NCI-H526 (cell line): Measurements from ENCODE around the gene FBXW9.
A peak's percentile ranks its signal among the peaks of the same experiment; 100 is the strongest.
"Not testable (repeated sequence)": the region's sequence is repeated elsewhere in the genome, so short reads cannot be mapped to it uniquely, and the experiment has no call there.

Experiments used
- DNase-seq, 2 experiments: peaks; one replicate each; lab custom pipeline; 2025; lab: John Stamatoyannopoulos, UW

FBXW9 gene

DNA sequence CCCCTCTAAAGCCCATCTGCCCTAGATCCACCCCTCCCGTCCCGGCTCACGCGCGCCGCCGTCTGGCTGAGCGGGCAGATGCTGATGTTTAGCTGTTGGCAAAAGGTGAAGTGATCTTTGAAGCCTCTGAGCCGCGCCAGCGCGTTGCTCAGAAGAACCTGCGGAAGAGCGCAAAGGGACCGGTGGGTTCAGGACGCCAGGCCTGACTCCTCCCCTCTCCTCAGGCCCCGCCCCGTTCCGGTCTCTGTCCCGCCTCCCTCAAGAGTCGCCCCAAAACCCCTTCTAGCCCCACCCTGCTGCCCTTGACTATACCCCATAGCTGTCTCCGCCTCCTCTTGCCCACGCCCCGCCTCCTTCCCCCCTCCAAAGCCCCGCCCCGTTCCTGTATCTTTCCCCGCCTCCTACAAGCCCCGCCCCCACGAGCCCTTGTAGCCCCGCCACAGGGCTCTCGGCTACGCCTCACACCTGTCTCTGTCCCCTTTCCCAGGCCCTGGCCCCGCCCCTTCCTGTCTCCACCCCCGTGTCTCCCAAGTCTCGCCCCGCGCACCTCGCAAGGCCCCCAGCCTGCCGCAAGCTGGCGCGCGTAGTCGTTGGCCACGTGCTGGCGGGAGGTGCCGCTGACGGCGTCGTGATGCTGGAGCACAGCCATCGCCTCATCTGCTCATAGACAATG, 39.4 kb downstream of the FBXW9 start:
- peak in 1 of 2 experiments; percentile 3 for DNase-seq

DNA sequence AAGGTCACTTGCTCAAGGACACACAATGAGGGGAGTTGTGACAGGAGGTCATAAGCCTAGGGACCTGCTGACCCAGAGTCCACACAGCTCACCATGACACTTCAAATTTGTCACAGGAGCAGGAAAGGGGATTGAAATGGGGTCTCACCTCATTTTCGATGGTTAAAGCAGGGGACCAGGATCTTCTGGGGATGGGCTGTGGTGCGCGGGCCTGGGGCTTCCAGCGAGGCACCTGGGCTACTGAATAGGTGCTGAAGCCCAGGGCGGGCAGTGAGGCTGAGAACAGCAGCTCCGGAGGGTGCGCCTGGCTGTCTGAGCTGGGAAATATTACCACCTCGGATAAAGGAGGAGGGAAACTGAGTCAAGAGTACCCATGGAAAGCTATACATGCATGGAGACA, 40.9 kb downstream of the FBXW9 start:
- DNase-seq, result no peak

DNA sequence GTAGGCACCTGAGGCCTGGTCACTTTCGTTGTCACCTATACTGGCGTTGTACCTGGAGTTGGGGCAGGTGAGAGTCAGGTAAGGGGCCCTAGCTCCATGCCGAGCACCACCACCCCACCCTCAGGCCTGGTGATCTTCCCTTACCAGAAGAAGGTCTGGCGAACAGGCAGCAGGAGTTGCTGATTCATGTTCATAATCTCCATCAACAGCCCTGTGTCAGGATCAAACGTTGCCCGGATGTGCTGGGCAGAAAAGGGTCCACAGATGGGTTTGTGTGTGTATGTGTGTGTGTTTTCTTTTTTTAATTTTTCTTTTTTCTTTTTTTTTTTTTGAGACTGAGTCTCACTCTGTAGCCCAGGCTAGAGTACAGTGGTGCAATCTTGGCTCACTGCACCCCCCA, 44.2 kb downstream of the FBXW9 start:
- DNase-seq, result no peak

DNA sequence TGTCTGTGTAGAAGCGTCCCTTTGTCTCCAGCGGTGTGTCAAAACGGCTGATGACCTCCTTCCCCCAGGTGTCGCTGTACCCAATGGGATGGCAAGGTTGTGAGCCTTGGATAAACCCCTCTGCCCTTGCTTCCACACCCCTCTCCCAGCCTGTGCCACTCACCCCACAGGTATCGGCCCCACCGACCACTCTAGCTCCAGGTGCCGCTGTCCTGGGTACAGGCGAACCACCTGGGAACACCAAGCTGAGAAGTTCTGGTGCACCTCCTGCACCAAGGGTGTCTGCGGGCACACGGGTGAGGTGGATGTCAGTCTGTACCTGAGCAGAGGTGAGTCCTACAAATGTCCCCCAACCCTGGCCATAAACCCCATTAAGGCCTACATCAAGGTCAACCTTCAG, 46.5 kb downstream of the FBXW9 start:
- DNase-seq, result no peak

DNA sequence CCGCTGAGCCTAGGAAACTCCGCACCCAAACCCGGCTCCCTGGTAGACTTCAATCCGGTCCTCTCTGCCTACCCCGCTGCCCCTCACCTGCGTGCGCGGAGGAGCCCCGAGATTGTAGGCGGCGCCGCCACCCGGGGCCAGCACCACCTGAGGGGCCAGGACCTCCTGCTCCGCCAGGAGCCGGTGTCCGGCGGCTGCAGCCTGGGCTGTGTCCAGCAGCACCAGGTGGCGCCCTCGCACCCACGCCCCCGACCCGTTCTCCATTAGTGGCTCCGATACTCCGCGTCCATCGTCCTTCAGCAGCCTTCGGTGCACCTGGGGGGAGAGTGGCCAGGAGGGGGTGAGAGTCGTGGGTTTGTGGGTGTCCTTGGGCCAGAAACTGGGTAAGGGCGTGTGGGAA, 48.3 kb downstream of the FBXW9 start:
- no peak for DNase-seq

DNA sequence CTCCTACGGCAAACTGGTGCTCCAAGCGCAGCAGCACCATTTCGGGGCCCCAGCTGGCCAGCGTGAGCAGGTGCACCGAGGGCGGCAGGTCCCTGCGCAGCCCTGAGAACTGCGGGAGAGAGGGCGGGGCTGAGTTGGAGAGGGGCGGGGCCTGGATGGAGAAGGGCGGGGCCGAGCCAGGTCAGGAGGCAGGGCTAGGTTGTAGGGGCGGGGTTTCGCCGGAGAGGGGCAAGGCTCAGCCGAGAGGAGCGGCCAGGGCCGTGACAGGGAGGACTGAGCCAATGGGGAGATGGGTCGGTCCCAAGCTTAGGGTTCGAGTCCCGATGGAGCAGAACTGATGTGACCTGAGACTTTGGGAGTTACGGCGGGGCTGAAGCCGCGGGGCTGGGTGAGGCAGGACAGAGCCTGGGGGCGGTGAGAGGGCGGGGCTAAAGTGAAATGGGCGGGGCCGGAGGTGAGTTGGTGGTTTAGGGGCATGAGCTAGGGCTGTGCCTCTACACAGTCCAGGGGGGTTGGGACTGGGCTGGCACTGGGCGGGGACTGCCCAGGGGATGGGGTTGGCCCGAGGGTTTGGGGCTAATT, 48.9 kb downstream of the FBXW9 start:
- peak; percentile 41 to 67 for DNase-seq

DNA sequence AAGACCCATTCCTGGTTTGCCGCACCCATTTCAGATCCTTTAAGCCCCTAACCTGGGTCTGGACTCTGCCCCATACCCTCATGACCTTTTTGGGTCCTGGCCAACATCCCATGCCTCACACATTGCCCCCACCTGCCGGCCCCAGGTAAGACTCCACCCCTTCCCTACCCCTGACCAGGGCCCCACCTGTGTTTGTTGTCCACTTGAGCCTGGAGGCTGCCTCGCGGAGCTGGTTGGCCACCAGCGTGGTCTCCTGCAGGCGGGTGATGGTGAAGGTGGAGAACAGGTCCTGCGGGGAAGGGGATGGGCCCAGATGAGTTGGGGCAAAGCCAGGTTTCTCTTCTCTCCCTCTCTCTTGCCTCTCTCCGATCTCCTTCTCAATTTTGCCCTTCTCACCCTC, 49.4 kb downstream of the FBXW9 start:
- DNase-seq, result no peak

DNA sequence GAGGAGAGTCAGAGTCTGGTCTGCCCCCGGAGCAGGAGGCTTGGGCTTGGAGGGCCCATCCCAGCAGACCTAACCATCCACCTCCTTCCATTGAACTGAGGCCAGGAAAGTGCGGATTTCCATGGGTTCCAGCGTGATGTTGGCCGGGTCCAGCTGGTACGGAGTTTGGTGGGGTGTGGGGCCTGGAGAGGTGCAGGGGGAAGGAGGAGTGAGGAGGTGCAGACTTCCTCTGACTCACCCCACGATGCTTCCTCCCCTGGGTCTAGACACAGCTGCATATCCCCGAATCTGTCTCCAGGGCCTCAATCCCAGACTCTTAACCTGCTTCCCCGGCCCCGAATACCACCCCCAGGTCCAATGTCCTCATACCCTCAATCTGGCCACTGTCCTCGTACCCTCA, 49.9 kb downstream of the FBXW9 start:
- no peak for DNase-seq

DNA sequence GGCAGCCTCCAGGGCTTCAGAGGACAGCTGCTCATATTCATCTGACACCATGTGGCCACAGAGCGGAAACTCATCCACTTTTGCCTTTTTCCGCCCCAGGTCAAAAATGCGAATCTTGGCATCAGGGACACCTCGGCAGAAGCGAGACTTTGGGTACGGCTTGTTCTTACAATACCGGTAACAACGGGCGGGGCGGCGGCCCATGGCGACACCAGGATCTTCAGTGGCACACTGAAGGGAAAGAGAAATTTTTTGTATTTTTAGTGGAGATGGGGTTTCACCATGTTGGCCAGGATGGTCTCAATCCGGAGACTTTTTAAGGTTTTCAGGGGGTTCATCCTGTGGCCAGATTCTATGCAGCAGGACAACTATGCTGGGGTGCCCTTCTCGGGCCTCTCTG, 52.7 kb downstream of the FBXW9 start:
- not testable (repeated sequence) for DNase-seq

DNA sequence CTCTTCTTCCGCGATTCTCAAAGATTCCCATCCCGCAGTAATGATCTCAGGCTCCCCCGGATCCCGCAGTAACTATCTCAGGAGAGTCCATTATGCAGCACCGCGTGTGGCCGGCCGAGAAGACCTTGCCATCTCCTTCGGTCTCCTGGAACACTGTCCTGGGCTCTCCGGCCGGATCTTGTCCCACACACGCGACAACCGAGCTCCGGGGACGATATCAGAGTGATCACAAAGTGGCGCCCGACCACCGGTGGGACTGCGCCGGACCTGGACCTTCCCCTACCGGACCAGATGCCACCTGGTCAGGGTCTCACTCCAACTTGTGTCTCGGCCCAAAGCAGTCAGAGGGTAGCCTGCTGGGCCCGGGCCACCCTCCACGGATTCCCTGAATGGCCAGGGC, 53.9 kb downstream of the FBXW9 start:
- DNase-seq, result no peak

DNA sequence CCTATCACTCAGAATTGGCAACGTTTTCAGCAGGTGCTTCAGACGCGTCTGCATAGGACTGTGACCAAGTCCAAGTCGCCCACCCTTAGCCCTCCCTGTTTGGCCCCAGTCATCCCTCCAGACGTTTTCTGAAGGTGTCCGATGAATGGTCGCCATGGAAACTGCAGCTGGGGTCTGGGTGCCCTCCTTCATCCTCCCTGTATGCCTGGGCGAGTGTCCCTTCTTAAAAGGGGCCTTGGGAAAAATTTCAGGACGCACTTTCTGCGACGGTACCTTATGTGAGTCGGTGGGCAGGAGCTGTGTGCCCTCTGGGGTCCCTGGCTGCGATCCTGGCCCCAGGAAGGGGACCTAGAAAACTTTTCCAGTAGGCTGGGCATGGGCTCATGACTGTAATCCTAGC, 55.0 kb downstream of the FBXW9 start:
- DNase-seq, result no peak

DNA sequence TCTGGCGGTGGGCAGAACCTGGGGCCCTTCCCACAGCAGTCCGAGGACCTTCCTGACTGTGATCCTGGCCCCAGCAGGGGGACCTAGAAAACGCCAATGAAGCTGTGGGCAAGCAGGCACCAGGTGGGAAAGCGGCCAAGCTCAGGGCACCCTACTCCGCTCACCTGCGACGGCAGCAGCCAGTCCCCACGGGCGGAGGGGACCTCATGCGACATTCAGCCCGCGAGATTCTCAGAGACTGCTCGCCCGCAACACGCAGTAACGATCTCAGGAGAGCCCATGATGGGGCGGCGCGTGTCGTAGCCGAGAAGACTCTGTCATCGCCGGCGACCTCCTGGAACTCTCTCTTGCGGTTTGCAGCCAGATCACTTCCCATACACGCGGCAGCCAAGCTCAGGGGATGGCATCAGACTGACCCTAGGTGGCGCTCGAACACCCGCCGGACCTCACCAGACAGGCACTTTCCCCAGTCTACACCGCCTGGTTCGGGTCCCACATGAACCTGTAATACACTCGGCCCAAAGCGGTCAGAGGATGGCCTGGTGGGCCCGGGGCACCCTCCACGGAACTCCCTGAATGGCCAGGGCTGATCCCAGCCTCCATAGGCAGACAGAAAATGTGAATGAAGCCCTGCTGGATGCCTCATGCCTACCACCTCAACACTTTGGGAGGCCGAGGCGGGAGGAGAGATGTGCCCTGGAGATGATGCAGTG, 56.4 kb downstream of the FBXW9 start:
- DNase-seq, result peak; percentile 35 to 80
